A549 (cell line): ENCODE results near the gene RBMS3.

ENCODE experiments used
- CHD2 ChIP-seq: fragments of 150-350 bp; IDR thresholded peaks from 2 replicates; pipeline ENCODE4 v1.6.1; 2014; ENCODE audit warnings: low read length; ENCODE audit not compliant: partially characterized antibody
- POLR2A ChIP-seq: IDR thresholded peaks from 2 replicates; pipeline ENCODE4 v1.6.1; 2012; ENCODE audit warnings: mild to moderate bottlenecking, low read length
- TF ChIP-seq, protein P1 (sequence below): fragments of >200 bp; sonication (Bioruptor Twin); formaldehyde crosslinking; IDR thresholded peaks from 3 replicates; pipeline ENCODE4 v1.5.1; 2016
- TF ChIP-seq, protein P2 (sequence below): fragments of 150-350 bp; IDR thresholded peaks from 2 replicates; pipeline ENCODE4 v1.6.1; 2014; ENCODE audit warnings: low read depth, mild to moderate bottlenecking, low read length

DNA sequence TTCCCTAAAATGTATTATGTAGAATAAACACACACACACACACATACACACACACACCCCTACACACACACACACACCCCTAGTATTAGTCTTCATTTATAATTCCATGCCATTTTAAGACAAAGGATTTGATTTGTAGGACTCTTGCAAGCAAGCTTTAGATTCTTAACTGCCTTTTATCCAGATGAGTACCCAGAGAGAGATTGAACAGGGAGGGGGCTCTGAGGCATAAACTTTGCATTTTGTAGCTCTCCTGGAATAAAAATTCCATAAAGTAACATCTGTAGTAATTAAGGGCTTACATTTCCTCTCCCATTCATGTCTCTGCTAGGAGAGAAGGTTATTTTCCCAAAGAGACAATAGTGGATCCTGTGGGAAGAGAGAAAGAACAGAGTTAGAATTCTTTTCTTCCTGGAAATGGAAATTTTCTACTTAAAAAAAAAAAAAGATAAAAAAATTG is 479.4 kb downstream of the RBMS3 start:
- TF ChIP-seq, protein P1, sequence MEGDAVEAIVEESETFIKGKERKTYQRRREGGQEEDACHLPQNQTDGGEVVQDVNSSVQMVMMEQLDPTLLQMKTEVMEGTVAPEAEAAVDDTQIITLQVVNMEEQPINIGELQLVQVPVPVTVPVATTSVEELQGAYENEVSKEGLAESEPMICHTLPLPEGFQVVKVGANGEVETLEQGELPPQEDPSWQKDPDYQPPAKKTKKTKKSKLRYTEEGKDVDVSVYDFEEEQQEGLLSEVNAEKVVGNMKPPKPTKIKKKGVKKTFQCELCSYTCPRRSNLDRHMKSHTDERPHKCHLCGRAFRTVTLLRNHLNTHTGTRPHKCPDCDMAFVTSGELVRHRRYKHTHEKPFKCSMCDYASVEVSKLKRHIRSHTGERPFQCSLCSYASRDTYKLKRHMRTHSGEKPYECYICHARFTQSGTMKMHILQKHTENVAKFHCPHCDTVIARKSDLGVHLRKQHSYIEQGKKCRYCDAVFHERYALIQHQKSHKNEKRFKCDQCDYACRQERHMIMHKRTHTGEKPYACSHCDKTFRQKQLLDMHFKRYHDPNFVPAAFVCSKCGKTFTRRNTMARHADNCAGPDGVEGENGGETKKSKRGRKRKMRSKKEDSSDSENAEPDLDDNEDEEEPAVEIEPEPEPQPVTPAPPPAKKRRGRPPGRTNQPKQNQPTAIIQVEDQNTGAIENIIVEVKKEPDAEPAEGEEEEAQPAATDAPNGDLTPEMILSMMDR: no peak
- TF ChIP-seq, protein P2, sequence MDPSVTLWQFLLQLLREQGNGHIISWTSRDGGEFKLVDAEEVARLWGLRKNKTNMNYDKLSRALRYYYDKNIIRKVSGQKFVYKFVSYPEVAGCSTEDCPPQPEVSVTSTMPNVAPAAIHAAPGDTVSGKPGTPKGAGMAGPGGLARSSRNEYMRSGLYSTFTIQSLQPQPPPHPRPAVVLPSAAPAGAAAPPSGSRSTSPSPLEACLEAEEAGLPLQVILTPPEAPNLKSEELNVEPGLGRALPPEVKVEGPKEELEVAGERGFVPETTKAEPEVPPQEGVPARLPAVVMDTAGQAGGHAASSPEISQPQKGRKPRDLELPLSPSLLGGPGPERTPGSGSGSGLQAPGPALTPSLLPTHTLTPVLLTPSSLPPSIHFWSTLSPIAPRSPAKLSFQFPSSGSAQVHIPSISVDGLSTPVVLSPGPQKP: no peak
- TF ChIP-seq POLR2A (no peak), CHD2 (no peak)
